IMR-90 (cell line): ENCODE data around the gene ATG7.

Experiments used
- CEBPB ChIP-seq: IDR thresholded peaks from 2 replicates; pipeline ENCODE4 v1.6.1; 2012; ENCODE audit warnings: low read depth, low read length, improper control_type of control experiment
- CHD1 ChIP-seq: IDR thresholded peaks from 2 replicates; pipeline ENCODE4 v1.6.1; 2012; ENCODE audit warnings: low read depth, low read length, improper control_type of control experiment
- CTCF ChIP-seq: conservative IDR thresholded peaks from 2 replicates; pipeline ENCODE4 v1.5.1; 2012; ENCODE audit warnings: mild to moderate bottlenecking, low read depth, low read length, improper control_type of control experiment
- MAFK ChIP-seq: IDR thresholded peaks from 2 replicates; pipeline ENCODE4 v1.6.1; 2012; ENCODE audit warnings: low read depth, low read length, improper control_type of control experiment
- MXI1 ChIP-seq: IDR thresholded peaks from 2 replicates; pipeline ENCODE4 v1.6.1; 2012; ENCODE audit warnings: low read depth, mild to moderate bottlenecking, low read length, moderate library complexity, borderline replicate concordance
- POLR2A ChIP-seq: IDR thresholded peaks from 2 replicates; pipeline ENCODE4 v1.6.1; 2012; ENCODE audit warnings: mild to moderate bottlenecking, low read depth, low read length
- RFX5 ChIP-seq: IDR thresholded peaks from 2 replicates; pipeline ENCODE4 v1.8.0; 2012; ENCODE audit warnings: low read depth, mild to moderate bottlenecking, low read length, moderate library complexity

GRCh38 chr3:11274566-11275142 lies 2.5 kb downstream of the ATG7 start:
- TF ChIP-seq CTCF (no peak), POLR2A (no peak), RFX5 (no peak), MAFK (no peak), CEBPB (no peak), CHD1 (no peak), MXI1 (no peak)
